ENCODE data around the gene TFF3. TPM values are rescaled to one million over a fixed set of nuclear protein-coding genes. Genes with fewer than 3 reads are reported as not detected.
"Not testable (repeated sequence)": the region's sequence is repeated elsewhere in the genome, so short reads cannot be mapped to it uniquely, and the experiment has no call there.

Gene TFF3
- total RNA-seq, 1 experiment from 2014 or later, result not detected

DNA sequence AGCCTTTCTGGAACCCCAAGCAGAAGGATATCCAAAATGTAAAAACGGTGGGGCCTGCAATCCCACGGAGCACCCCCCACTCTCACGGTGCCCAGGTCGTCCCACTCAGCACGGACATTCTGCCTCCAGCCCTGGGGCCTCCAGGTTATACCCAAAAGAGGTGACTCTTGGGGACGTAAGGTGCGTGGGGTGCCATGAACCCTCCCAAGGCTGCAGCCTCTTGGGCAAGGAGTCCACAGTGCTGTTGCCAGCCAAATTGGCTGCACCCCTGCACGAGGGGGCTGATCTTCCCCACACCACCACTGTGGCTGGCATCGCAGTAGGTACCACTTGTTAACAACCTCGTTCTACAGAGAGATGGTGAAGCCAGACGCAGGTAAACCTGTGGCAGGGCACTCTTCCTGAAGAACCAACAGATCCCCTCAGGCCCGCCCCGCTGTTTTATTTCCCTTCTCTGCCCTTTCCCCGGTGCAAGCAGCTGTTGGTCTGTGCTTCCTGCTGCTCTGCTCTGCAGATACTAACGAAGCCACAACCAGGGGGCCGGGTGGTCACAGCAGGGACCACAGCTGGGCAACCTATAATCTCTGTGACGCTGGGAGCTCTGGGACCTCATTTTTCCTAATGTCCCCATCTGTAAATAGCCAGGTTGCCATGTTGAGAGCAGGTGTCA, 8.7 kb downstream of the TFF3 start:
- DNase-seq (ENCODE audit: low read depth), result no peak

DNA sequence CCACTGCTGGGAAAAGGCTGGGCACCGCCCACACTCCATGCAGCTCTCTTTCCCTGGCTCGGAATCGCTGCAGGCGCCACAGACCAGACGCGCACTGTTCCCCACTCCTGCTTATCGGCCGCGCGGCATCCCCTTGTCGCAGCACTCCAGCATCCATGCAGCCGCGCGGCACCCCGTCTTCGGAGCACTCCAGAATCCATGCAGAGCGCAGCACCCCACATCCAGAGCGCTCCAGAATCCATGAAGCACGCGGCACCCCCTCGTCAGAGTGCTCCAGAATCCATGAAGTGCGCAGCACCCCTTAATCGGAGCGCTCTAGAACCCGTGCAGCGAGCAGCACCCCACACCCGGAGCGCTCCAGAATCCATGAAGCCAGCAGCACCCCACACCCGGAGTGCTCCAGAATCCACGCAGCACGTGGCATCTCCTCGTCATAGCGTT, 9.5 kb downstream of the TFF3 start:
- DNase-seq (ENCODE audit: low read depth), result no peak

DNA sequence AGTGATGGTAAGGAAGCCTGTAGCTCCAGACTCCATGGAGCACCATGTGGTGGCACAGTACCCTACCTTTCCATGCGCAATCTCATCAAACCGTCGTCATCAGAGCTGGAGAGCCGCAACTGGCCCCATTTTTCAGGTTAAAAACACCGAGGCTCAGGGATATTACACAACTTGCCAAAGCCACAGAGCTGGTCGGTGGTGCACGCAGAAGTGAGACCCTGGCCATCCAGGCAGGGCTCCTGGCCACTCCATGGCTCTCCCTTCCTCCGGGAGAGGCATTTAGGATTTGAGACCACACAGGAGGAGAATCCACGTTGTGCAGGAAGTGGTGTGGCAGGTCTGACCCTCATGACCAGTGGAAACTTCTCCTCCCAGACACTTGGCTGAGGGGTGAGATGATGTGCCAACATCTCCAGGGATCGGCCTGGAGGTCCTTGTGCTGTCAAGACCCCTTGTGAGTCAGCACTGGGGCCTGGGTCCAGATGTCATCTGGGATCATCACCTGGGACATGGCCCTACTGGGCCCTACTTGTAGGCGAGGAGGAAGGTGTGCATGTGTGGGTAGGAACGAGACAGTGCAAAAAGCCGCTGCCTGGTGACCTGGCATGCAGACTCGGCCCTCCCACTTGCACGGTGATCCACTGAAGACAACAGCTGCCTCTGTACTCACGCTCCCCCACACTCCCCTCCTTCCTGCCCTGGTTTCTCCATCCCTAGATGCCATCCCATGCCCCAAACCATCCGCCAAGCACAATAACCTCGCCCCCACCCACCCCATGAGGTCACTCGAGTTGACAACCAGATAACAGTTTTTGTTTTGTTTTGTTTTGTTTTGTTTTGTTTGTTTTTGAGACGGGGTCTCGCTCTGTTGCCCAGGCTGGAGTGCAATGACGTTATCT, 10.4 kb downstream of the TFF3 start:
- DNase-seq (ENCODE audit: low read depth), result no peak

DNA sequence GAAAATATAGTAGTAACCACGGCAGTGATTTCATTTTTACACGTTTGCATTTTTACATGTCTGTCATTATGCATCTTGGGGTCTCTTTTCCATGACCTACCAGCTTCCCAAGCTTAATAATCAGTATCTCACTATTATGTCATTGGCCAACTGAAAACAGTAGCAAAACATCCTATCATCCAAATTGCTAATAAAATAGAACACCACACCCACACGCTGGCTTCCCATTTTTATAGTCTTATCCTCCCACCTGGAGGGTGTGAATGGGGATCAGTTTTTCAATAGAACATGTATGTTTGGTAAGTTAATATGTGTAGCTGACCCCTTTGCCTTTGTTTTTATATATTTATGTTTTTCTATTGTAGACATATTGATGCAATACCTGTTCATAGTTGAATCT, 11.8 kb downstream of the TFF3 start:
- no peak for DNase-seq (ENCODE audit: low read depth)

DNA sequence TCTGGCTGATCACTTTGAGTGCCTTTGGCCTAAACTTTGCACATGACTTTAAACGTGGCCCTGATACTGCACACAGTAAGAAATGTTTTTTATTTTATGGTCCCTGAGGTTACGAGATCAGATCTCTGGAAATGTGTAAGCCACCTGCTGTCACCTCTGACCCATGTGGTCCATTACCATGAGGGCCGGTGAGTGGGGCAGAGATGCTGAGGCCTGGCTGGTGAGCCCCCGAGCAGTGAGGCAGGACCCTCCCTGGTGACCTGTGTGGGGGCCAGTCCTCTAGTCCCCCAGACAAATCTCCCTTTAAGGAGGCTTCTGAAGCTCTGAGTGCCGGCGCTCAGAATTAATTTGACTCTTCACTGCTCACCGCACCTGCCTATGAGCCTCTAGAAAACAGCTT, 12.4 kb downstream of the TFF3 start:
- no peak for DNase-seq (ENCODE audit: low read depth)

DNA sequence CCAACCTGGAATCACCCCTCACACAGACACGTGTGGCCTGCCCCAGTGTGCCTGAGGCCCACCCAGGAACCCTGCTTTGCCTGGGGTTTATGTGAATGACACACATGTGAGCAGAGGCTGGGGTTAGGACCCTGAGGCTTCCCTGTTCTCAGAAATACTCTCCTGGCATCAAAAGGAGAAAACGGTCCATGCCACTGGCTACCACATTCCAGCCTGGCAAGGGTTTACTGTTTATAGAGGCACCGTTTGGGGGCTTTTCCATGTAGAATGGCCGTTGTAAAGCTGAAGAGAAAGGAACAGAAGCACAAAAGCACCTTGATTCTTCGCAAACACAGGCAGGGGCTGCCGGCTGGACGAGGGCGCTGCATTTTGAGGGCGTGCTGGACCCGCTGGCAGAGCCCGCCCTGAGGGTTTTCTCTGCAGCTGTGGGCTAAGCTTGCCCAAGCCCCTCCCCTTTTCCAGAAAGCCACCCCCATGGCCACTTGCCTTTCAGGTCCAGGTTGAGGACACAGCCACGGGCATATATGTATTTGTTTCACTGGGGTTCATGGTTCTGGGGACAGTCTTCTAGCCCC, 13.0 kb downstream of the TFF3 start:
- DNase-seq (ENCODE audit: low read depth), result no peak

DNA sequence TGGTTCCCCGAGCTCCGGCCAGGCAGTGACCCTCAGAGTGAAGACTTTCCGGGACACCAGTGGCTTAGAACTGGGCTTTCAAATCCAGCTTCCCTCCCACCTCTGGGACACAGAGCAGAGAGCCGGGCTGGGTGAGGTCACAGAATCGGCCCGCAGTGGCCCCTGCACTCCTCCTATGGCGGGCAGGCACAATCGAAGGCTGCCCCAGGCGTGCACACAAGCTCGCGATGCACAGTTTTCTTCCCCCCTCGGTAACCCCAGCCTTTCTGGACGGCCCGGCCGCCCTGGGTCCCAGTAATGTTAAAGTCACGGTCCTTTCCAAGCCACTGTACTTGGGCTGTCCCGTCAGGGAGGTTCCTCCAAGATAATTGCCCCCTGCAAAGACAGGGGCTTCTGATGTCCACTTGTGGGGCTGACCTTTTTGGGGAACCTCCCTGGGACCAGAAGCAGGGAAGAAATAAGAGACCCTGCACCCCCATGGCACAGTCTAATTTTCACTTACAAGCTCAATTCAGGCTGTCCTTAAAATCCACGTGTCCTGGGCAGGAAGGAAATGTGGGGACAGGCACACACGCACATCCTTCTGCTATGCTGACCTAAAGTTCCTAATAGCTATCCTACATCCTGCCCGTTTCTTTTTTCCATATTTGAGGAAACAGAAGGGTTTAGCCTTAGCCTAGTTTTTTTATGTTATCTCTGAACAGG, 13.7 kb downstream of the TFF3 start:
- DNase-seq (ENCODE audit: low read depth), result no peak

DNA sequence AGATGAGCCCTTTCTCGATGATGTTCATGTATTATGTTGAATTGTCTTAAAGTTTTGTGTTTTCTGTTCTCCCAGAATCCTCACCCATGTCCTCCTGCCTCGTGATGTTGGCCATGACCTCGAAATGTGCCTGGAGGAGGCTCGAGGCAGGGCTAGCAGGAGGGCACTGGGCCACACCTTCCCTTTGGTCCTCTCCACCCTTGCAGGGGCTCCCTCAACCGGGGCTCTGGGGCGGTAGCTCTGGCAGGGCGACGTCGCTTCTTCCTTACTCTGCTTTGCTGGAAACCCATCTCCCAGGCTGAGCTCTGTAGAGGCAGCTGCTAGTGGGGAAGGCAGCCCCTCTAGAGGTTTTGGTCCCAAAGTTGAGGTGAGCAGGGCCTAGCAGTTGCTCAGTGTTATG, 14.3 kb downstream of the TFF3 start:
- DNase-seq (ENCODE audit: low read depth), result no peak

DNA sequence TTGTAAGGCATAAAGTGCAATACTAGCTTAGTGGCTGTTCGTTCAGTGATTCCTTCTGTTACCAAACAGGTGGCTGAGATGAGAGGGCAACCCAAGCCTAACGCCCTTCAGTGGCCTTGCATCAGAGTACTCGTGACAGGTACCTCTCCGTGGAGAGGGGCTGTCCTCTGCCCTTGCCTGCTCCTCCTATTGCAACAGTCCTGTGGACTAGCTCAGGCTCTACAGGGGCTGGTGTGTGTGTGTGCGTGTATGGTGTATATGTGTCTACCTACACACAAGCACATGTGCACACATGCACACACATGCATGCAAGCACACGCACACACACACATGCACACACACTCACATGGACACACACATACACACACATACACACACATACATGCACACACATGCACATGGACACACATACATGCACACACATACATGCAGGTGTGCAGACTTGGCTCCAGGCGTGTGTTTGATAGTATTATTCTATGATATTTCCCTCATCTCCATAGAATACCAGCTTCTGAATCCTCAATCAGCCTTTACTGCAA, 15.1 kb downstream of the TFF3 start:
- DNase-seq (ENCODE audit: low read depth), result no peak

DNA sequence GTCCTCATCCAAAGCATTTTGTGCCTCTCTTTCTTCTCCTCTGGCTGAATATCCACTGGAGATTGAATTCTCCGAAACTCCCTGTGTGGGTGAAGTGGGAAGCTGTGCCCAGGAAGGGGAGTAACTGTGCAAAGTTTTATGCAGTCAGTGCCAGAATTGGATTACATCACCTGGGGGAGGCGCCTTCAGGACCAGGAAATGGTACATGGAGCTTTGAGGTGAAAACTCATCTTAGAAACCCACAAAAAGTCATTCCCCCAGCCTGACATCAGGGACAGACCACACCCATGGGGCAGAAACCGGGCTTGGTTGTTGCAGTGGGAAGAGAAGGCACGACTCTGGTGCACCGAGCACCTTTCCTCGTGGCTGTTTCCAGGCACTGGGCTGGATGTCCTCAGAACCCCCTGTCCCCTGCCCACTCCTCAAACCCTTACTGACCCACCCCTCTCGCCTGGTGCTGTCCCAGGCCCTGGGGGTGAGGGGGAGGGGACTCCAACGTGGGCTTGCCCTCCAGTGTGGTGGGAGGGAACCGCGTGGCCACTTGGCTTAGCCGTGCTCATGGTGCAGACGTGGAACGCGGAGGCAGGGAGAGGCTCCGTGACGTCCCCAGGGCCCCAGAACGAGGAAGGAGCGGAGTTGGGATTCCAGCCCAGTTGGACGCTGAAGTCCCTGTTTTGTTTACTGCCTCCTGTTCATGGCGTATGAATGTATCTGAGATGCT, 15.7 kb downstream of the TFF3 start:
- no peak for DNase-seq (ENCODE audit: low read depth)

DNA sequence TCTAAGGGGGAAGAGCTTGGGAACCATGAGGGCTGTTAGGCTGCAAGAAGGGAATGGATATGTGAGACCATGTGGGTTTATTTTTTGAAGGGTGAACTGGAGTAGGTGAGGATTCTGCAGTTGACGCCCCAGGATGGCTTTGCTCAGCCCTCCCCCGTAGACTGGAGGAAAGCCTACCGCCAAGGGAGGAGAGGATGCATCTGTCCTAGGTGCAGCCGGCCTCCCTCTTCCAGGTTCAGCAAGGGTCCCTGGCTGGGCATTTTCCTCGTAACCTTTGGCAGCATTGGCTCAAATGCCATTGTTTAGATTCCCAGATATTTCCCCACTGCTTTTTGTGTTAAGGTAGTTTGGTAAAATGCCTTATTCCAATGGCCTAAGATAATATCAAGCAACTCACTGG, 16.6 kb downstream of the TFF3 start:
- DNase-seq (ENCODE audit: low read depth), result no peak

DNA sequence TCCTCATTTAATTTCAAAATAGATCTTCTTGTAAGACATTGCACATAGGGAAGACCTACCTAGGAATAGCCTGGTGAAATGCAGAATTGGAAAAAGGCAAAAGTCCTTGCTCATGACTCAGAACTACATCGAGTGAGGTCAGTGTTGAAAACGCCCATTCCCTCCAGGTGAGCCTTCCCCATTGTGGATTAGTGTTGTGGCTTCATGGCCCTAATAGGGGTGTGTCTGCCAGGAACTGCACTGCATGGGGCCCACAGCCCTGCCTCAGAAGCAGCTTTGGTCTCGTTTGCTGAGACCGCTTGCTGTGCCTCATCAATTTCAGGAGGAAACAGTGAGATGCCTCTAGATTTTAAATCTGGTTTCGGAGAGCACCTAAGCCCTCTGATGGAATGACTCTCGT, 17.0 kb downstream of the TFF3 start:
- no peak for DNase-seq (ENCODE audit: low read depth)

DNA sequence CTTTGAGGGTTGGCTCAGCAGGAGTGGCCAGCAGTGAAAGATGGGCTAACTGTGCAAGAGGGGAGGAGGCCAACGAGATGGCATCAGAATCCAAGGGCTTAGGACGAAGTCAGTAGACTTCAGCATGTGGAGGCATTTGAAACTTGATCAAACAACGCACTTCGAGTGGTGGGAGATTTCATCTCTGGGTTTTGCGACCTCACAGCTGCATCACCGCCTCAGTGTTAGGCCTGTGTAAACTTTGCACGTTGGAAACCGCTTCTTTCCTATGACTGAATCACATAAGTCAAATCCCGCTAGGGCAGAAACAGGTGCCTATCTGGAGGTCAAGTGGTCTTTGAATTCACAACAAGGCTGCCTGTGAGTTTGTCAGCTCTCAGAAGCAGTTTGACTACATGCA, 17.8 kb downstream of the TFF3 start:
- DNase-seq (ENCODE audit: low read depth), result no peak

DNA sequence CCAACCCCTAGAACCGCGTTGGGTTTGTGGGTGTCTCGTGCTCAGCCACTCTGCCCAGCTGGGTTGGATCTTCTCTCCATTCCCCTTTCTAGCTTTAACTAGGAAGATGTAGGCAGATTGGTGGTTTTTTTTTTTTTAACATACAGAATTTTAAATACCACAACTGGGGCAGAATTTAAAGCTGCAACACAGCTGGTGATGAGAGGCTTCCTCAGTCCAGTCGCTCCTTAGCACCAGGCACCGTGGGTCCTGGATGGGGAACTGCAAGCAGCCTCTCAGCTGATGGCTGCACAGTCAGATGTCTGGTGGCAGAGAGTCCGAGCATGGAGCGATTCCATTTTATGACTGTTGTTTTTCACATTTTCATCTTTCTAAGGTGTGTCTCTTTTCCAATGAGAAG, 18.7 kb downstream of the TFF3 start:
- no peak for DNase-seq (ENCODE audit: low read depth)

DNA sequence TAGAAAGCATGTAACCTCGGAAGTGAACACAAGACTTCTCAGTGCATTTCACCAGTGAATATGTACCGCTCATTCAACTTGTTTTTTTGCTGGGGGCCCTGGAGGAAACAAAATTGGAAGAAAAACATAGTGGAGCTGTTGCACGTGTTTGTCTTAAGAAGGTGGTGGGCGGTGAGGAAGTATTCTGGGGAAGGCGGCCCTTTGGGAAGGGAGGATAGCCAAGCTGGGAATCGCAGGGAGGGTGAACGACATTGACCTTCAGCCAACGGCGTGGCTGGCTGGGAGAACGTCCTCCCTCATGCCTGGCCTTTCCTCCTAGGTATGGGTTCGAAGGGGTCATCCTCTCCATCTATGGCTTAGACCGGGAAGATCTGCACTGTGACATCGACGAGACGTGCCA, 19.4 kb downstream of the TFF3 start:
- DNase-seq (ENCODE audit: low read depth), result no peak

DNA sequence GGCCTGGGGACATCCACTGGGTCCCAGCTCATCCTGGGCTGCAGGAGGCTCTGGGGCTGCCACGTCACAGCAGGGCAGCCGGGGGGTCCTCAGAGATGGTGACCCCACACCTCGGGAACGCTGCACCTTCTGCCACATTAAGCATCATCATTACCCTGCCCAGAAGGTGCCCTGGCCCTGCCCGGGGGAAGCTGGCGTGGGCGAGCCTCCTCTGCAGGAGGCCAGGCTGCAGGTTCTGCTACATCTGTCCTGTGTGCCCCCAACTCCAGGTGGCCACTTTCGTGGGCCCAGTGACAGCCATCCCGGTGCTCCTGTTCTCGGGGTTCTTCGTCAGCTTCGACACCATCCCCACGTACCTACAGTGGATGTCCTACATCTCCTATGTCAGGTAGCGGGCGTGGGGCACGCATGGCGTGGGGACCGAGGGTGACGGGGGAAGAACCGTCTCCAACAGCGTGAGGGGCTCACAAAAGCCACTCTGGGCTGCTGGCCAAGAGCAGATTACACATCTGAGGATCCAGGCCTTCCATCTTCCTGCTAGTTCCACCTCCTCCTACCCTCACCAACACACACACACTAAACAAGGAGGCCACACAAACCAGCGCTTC, 20.8 kb downstream of the TFF3 start:
- no peak for DNase-seq (ENCODE audit: low read depth)

DNA sequence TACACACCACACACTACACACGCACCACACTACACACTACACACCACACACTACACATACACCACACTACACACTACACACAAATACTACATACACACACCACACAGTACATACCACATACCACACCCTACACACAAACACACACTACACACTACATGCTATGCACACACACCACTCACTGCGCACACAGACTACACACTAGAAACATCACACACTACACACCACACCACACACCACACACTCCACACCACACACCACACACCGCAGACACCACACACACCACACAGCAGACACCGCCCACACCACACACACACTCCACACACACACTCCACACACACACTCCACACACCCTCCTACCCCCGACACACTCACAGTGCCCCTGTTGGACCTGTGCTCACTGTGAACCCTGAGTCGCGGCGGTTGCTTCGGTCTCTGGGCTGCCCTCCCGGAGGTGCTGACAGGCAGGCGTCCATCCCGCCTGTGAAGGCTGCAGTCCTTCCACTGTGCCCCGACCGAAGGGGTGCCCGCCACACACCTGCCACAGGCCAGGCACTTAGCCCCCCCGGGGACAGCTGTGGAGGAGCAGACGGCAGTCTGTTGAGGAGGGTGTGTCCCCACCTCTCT, 21.4 kb downstream of the TFF3 start:
- no peak for DNase-seq (ENCODE audit: low read depth)

DNA sequence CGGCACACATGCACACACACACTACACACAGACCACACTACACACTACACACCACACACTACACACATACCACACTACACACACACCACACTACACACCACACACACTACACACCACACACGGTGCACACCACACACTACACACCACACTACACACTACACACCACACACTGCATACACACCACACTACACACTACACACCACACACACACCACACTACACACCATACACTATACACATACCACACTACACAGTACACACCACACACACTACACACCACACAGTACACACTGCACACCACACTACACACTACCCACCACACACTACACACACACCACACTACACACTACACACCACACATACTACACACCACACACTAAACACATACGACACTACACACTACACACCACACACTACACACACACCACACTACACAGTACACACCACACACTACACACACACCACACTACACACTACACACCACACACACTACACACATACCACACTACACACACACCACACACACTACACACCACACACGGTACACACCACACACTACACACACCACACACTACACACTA, 22.6 kb downstream of the TFF3 start:
- not testable (repeated sequence) for DNase-seq (ENCODE audit: low read depth)

DNA sequence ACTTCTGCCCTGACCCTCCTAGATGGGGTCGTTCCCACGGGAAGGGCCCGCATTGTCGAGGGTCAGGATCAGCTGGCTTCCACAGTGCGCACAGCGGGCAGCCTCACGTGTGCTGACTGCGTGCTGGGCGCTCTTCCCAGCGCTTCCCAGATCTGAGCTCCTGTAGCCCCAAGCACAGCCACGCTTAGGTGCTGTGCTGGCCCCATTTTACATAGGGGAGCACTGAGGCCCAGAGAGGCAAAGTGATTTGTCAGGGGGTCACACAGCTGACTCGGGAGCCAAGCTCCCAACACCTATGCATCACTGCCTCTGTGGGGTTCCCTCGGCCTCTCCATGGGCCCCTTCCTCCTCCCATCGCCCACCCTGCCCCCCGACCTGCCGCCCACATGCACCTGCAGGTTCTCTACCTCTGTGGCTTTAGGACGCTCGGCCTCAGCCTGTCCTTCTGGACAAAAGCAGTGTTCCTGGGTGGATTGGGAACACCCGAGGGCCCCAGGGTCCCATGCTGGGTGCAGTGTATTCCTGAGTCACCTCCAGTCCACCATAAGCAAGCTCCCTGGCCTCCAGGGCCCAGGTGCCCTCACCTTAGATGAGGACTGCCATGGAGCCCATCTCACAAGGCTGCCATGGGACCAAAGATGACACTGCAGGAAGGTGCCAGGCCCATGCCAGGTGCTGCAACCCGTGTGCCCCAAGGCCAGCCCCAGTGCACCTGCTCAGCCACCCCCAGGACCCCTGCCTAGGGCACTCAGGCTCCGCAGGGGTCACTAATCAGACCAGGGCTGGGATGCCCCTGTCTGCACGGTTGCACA, 23.3 kb downstream of the TFF3 start:
- no peak for DNase-seq (ENCODE audit: low read depth)
